CD8-positive, alpha-beta memory T cell (primary cell): ENCODE measurements around the gene GRIA1. TPM values are rescaled to one million over a fixed set of nuclear protein-coding genes. Genes with fewer than 3 reads are reported as not detected.

Experiments
- CTCF ChIA-PET: fragments of 350-600 bp; sonication (Branson Sonifier 250); formaldehyde crosslinking; loops from one replicate; lab custom pipeline; 2021; ENCODE audit warnings: antibody characterized with exemption; lab: Charles Lee
- POLR2A ChIA-PET: fragments of 350-600 bp; sonication (Branson Sonifier 250); formaldehyde crosslinking; loops from one replicate; lab custom pipeline; 2021; ENCODE audit warnings: antibody characterized with exemption; lab: Charles Lee
- DNase-seq, 5 donors: peaks; one replicate each; pipeline versions ENCODE4 v3.0.0 to v3.0.0-alpha.2; 2020 to 2022; ENCODE audit warnings: mixed read lengths in 1 of 5
- H3K27ac ChIP-seq: one replicate; pipeline ENCODE4 v1.7.0; 2013; ENCODE audit warnings: low read depth, mild to moderate bottlenecking, low read length, moderate library complexity
- H3K27me3 ChIP-seq: 2 replicates; pipeline ENCODE4 v1.7.0; 2013; ENCODE audit warnings: low read length, mild to moderate bottlenecking; ENCODE audit not compliant: insufficient read depth, poor library complexity, severe bottlenecking
- H3K36me3 ChIP-seq: 2 replicates; pipeline ENCODE4 v1.7.0; 2013; ENCODE audit warnings: mild to moderate bottlenecking, low read length, moderate library complexity; ENCODE audit not compliant: insufficient read depth
- H3K4me1 ChIP-seq: 2 replicates; pipeline ENCODE4 v1.7.0; 2013; ENCODE audit warnings: mild to moderate bottlenecking, low read length, moderate library complexity; ENCODE audit not compliant: insufficient read depth
- H3K4me3 ChIP-seq: 2 replicates; pipeline ENCODE4 v1.7.0; 2013; ENCODE audit warnings: mild to moderate bottlenecking, low read length
- H3K9me3 ChIP-seq: 2 replicates; pipeline ENCODE4 v1.7.0; 2013; ENCODE audit warnings: mild to moderate bottlenecking, low read length
- H3K27ac Mint-ChIP-seq, 8 donors: one replicate each; pipeline ENCODE4 v1.8.0; 2020 to 2021; ENCODE audit warnings: mixed read lengths in 8 of 8, mild to moderate bottlenecking in 6 of 8, inconsistent platforms in 3 of 8, moderate library complexity in 3 of 8
- H3K27me3 Mint-ChIP-seq, 2 donors: one replicate each; pipeline ENCODE4 v1.8.0; 2020 to 2021; ENCODE audit warnings: mixed read lengths in 2 of 2, mild to moderate bottlenecking in 1 of 2, moderate library complexity in 1 of 2
- H3K36me3 Mint-ChIP-seq, 3 donors: one replicate each; pipeline ENCODE4 v1.8.0; 2020 to 2021; ENCODE audit warnings: mixed read lengths in 3 of 3, inconsistent platforms in 1 of 3, mild to moderate bottlenecking in 1 of 3
- H3K4me1 Mint-ChIP-seq, 3 donors: one replicate each; pipeline ENCODE4 v1.8.0; 2020 to 2021; ENCODE audit warnings: mixed read lengths in 3 of 3, inconsistent platforms in 1 of 3, mild to moderate bottlenecking in 1 of 3
- H3K4me3 Mint-ChIP-seq, 7 donors: one replicate each; pipeline ENCODE4 v1.8.0; 2020 to 2021; ENCODE audit warnings: mixed read lengths in 7 of 7, mild to moderate bottlenecking in 6 of 7, moderate library complexity in 4 of 7, inconsistent platforms in 2 of 7
- H3K9me3 Mint-ChIP-seq, 5 donors: one replicate each; pipeline ENCODE4 v1.8.0; 2020 to 2022; ENCODE audit warnings: mixed read lengths in 5 of 5, mild to moderate bottlenecking in 3 of 5, moderate library complexity in 2 of 5, inconsistent platforms in 1 of 5
- polyA plus RNA-seq: library from polyadenylated mRNA; unstranded; fragments of 300-500 nt; fragmentation: Illumina TruSeq; gene quantifications from one replicate; pipeline ENCODE4 v1.2.3, GENCODE V29; 2021
- total RNA-seq, 2 experiments: library from RNA; stranded (reverse); gene quantifications; one replicate each; pipeline ENCODE4 v1.2.3, GENCODE V29; 2021

Gene GRIA1
- total and polyA plus RNA-seq, 3 experiments from 2014 or later: not detected

GRCh38 chr5:153660919-153661318 lies 170.4 kb downstream of the GRIA1 start:
- no peaks in the 10 kb centered on the region for H3K27me3 ChIP-seq
- H3K4me3 ChIP-seq: no peak overlapping the region
- H3K4me3 Mint-ChIP-seq: no peak overlapping the region
- ChIA-PET POLR2A (no interaction called here), CTCF (no interaction called here)
- H3K27me3 Mint-ChIP-seq: no peaks in the 10 kb centered on the region
- H3K36me3 Mint-ChIP-seq: no peaks in the 10 kb centered on the region
- H3K4me1 Mint-ChIP-seq: no peaks in the 10 kb centered on the region
- H3K27ac ChIP-seq: no peak overlapping the region
- H3K4me1 ChIP-seq: no peaks in the 10 kb centered on the region
- no peak overlapping the region for H3K27ac Mint-ChIP-seq
- H3K9me3 ChIP-seq: no peaks in the 10 kb centered on the region
- peaks cover 0 to 1% (median 0%) of the 10 kb centered on the region in 5 donors for H3K9me3 Mint-ChIP-seq
- H3K36me3 ChIP-seq: no peaks in the 10 kb centered on the region
- no peak for DNase-seq

GRCh38 chr5:153661897-153662296 lies 171.4 kb downstream of the GRIA1 start:
- Histone ChIP-seq H3K9me3 (no peaks in the 10 kb centered on the region), H3K4me3 (no peak overlapping the region), H3K27me3 (no peaks in the 10 kb centered on the region), H3K36me3 (no peaks in the 10 kb centered on the region), H3K27ac (no peak overlapping the region), H3K4me1 (no peaks in the 10 kb centered on the region)
- peaks cover 0 to 2% (median 0%) of the 10 kb centered on the region in 5 donors for H3K9me3 Mint-ChIP-seq
- H3K27ac Mint-ChIP-seq: no peak overlapping the region
- H3K4me1 Mint-ChIP-seq: no peaks in the 10 kb centered on the region
- ChIA-PET CTCF (no interaction called here), POLR2A (no interaction called here)
- no peak overlapping the region for H3K4me3 Mint-ChIP-seq
- H3K36me3 Mint-ChIP-seq: no peaks in the 10 kb centered on the region
- no peak for DNase-seq
- peaks cover 0 to 1% of the 10 kb centered on the region in 2 donors for H3K27me3 Mint-ChIP-seq

DNA sequence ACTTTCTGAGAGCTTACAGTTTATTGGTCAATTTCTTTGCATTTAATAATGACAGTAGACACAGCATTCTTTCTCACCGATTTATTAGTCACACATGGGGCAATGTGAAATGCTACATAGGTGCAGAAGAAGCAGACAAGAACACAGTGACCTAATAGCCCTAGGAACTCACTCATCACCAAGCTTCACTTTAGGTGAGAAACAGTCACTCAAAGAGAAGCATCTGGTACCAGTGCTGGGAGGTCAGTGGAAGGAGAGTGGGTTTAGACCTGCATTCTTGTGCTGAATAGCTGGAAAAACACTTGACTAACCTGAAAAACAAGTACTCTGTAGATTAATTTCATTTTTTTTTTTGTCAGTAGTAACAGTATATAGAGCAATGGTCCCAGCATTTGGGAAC lies 179.6 kb downstream of the GRIA1 start:
- Mint-ChIP-seq H3K27me3 (peaks cover 0 to 1% of the 10 kb centered on the region in 2 donors), H3K4me3 (no peak overlapping the region), H3K9me3 (peaks cover 0 to 3% (median 0%) of the 10 kb centered on the region in 5 donors), H3K4me1 (no peaks in the 10 kb centered on the region), H3K36me3 (no peaks in the 10 kb centered on the region), H3K27ac (no peak overlapping the region)
- Histone ChIP-seq H3K4me1 (no peaks in the 10 kb centered on the region), H3K36me3 (no peaks in the 10 kb centered on the region), H3K27me3 (no peaks in the 10 kb centered on the region), H3K4me3 (no peak overlapping the region), H3K9me3 (no peaks in the 10 kb centered on the region), H3K27ac (no peak overlapping the region)
- DNase-seq: no peak
- ChIA-PET POLR2A (no interaction called here), CTCF (no interaction called here)

DNA sequence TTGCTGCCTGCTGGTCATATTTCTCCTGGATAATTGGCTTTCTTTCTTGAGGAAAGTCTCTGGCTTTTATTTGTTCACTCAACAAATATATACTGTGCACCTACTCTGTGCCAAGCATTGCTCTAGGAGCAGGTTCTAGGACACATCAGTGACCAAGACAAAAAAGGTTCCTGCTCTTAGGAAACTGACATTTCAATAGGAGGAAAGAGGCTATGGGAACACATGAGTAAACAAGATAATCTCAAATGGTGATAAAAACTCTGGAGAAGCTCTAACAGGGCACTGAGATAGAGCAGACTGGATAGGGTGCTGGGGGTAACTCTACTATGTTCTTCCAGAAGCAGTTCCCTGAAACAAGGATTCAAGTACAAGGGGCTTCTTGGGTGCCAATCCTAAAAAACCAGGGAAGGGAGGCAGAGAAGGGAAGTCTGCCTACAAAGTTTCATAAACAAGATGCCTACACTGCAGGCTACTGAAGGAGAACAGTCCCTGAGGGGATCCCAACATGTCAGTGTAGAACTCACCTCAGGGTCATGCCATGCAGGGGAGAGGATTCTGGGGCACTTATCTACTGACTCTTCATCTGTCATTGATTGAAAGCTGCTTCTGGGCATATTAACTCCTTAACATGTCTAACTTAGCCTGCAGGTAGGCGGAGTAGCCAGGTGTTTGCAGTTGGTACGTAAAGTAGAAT lies 181.3 kb downstream of the GRIA1 start:
- DNase-seq: no peak
- Mint-ChIP-seq H3K27me3 (peaks cover 0 to under 1% of the 10 kb centered on the region in 2 donors), H3K4me3 (no peak overlapping the region), H3K4me1 (no peaks in the 10 kb centered on the region), H3K27ac (no peak overlapping the region), H3K36me3 (no peaks in the 10 kb centered on the region), H3K9me3 (peaks cover 0 to 5% (median 1%) of the 10 kb centered on the region in 5 donors)
- ChIA-PET CTCF (no interaction called here), POLR2A (no interaction called here)
- Histone ChIP-seq H3K4me3 (no peak overlapping the region), H3K9me3 (no peaks in the 10 kb centered on the region), H3K36me3 (no peaks in the 10 kb centered on the region), H3K27ac (no peak overlapping the region), H3K4me1 (no peaks in the 10 kb centered on the region), H3K27me3 (no peaks in the 10 kb centered on the region)

GRCh38 chr5:153672347-153673090 lies 182.0 kb downstream of the GRIA1 start:
- no peak overlapping the region for H3K27ac ChIP-seq
- Mint-ChIP-seq H3K4me3 (no peak overlapping the region), H3K4me1 (no peaks in the 10 kb centered on the region), H3K27me3 (peaks cover 0 to 2% of the 10 kb centered on the region in 2 donors), H3K9me3 (peaks cover 0 to 5% (median 0%) of the 10 kb centered on the region in 5 donors), H3K36me3 (no peaks in the 10 kb centered on the region), H3K27ac (no peak overlapping the region)
- H3K4me1 ChIP-seq: no peaks in the 10 kb centered on the region
- no peak overlapping the region for H3K4me3 ChIP-seq
- H3K9me3 ChIP-seq: no peaks in the 10 kb centered on the region
- H3K27me3 ChIP-seq: no peaks in the 10 kb centered on the region
- DNase-seq: no peak
- no peaks in the 10 kb centered on the region for H3K36me3 ChIP-seq
- CTCF ChIA-PET: no interaction called here
- POLR2A ChIA-PET: no interaction called here

GRCh38 chr5:153674356-153674755 lies 183.9 kb downstream of the GRIA1 start:
- no peaks in the 10 kb centered on the region for H3K4me1 Mint-ChIP-seq
- CTCF ChIA-PET: no interaction called here

DNA sequence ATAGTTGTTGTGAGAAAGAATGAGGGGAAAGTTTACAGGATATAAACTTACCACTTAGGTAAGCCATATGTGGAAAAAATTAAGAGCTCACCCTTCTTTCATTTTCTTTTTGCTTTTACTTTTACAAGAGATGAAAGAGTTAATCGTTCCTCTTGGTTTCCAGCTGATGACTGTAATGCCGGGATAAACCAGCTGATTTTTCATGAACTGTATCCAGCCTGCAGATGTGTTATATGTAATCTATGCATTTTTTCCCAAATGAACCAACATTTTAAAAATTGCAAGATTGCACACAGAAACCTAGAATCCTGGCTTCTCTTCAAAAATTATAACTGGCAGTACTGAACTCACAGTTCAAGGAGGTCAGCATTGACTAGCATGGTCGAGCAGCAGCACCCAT lies 185.9 kb downstream of the GRIA1 start:
- no peak for DNase-seq
- Histone ChIP-seq H3K4me1 (no peaks in the 10 kb centered on the region), H3K9me3 (no peaks in the 10 kb centered on the region), H3K27ac (no peak overlapping the region), H3K36me3 (no peaks in the 10 kb centered on the region), H3K27me3 (no peaks in the 10 kb centered on the region), H3K4me3 (no peak overlapping the region)
- Mint-ChIP-seq H3K27me3 (peaks cover 0 to 2% of the 10 kb centered on the region in 2 donors), H3K36me3 (no peaks in the 10 kb centered on the region), H3K27ac (no peak overlapping the region), H3K4me1 (no peaks in the 10 kb centered on the region), H3K4me3 (no peak overlapping the region), H3K9me3 (peaks cover 0 to 7% (median 0%) of the 10 kb centered on the region in 5 donors)
- ChIA-PET CTCF (no interaction called here), POLR2A (no interaction called here)

More at GRCh38 chr5:153674356-153674755, 183.9 kb downstream of the GRIA1 start:
- H3K4me1 ChIP-seq: no peaks in the 10 kb centered on the region
- no peaks in the 10 kb centered on the region for H3K27me3 ChIP-seq
- Mint-ChIP-seq H3K9me3 (peaks cover 0 to 5% (median 0%) of the 10 kb centered on the region in 5 donors), H3K27ac (no peak overlapping the region), H3K4me3 (no peak overlapping the region), H3K27me3 (peaks cover 0 to 2% of the 10 kb centered on the region in 2 donors), H3K36me3 (no peaks in the 10 kb centered on the region)
- DNase-seq: no peak
- H3K27ac ChIP-seq: no peak overlapping the region
- no peaks in the 10 kb centered on the region for H3K36me3 ChIP-seq
- no peaks in the 10 kb centered on the region for H3K9me3 ChIP-seq
- no peak overlapping the region for H3K4me3 ChIP-seq
- POLR2A ChIA-PET: no interaction called here

GRCh38 chr5:153676821-153677220 lies 186.4 kb downstream of the GRIA1 start:
- Histone ChIP-seq H3K4me3 (no peak overlapping the region), H3K9me3 (no peaks in the 10 kb centered on the region), H3K27me3 (no peaks in the 10 kb centered on the region), H3K27ac (no peak overlapping the region), H3K4me1 (no peaks in the 10 kb centered on the region), H3K36me3 (no peaks in the 10 kb centered on the region)
- H3K36me3 Mint-ChIP-seq: no peaks in the 10 kb centered on the region
- peaks cover 0 to 2% of the 10 kb centered on the region in 2 donors for H3K27me3 Mint-ChIP-seq
- no peak for DNase-seq
- H3K27ac Mint-ChIP-seq: no peak overlapping the region
- ChIA-PET CTCF (interaction anchor here (1.3 kb wide), 1 partner anchor 11 kb away, joined by 4 read pairs; no protein-coding TSS in a partner anchor), POLR2A (no interaction called here)
- H3K9me3 Mint-ChIP-seq: peaks cover 0 to 7% (median 0%) of the 10 kb centered on the region in 5 donors
- H3K4me3 Mint-ChIP-seq: no peak overlapping the region
- no peaks in the 10 kb centered on the region for H3K4me1 Mint-ChIP-seq
